Measurements from ENCODE around the gene TEKT3.

The TEKT3 gene

DNA sequence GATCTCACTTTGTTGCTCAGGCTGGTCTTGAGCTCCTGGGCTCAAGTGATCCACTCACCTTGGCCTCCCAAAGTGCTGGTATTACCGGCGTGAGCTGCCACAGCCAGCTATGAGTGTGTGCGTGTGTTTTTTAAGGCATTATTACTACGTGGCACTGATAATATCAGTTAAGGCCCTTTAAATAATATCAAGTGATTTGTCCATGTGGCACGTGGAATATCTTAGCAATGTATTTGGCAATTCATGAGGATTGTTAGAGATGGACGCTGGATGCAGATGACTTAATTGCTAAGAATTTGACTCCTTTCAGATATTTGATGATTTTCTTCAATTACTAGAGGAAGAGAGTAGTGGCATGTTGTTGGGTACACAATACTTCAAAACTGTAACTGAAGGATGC, 50.8 kb downstream of the TEKT3 start:
- no peak for DNase-seq

DNA sequence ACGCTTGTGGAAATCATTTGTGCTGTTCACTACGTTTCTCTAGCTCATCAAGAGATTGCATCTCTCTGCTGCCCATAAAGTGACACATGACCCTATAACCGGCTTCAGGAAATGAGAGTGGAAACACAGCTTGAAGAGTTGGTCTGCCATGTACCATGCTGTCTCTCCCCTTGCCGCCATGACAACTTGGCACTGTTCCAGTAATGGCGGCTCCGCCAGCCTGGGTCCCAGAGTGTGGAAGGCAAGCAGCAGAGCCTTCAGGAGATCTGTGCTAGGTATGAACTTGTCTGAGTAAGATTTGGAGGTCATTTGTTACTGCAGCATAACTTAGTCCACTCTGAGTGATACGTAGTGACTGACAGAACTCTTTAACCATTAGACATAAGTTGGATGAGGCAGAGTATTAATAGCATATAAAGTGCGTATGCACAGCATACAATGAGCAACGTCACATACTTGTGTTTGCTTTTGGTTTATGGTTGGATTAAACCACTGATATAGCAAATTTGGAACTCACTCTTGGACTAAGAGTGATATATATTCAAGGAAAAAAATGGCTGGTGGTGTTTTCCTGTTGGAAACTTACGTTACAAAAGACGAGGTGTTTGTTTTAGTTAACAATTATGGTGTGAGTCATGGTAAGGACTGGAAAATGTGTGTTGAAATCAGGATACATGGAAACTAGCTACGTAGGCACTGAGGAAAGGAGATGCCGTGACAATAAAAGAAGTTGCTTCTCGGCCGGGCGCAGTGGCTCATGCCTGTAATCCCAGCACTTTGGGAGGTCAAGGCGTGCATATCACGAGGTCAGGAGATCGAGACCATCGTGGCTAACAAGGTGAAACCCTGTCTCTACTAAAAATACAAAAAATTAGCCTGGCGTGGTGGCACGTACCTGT, 51.9 kb downstream of the TEKT3 start:
- DNase-seq = no peak

DNA sequence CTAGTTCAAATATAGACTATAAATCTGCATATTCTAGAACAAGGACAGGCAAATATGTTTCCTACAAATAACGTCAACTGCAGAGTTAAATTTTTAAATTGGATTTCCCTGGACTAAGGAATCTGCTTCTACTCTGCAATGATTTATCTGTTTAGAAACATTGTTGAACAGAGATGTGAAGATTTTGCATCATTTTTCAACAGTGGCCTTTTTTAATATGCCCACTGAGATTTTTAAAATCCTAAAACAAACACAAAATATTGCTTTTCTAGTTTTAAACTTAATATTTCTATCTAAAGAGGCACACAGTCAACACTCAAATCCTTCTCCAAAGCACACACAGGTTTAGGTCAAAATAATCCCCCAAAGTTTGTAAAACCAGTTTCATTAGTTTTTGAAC, 52.5 kb downstream of the TEKT3 start:
- no peak for DNase-seq

DNA sequence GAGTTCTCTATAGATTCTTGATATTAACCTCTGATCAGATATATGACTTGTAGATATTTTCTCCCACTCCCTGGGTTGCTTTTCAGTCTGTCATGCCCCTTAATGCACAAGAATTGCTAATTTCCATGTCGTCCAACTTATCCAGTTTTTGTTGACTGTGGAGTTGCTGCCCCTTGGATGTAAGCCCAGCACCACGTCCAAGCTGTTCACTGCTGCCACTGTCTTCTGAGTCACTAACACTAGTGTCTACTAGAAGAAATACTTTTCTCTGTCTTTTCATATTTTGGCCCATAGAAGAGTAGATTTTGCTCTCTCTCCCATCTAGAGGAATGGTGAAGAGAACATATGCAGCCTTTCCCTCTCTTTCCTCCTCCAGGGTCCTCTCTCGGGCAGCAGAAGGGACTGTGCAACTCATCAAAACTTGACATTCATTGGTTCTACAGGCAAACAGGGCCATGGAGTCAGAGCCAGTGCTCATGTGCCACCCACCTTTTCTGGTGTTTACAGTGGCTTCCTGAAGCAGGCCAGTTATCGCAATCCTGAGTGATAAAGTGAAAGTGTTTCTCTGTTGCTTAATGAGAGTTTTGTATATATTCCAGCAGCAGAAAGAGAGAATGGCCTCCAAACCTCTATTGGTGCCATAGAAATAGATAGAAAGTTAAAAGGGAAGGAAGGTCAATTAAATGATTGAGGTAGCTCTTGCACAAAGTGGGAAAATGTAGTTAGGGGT, 53.7 kb downstream of the TEKT3 start:
- DNase-seq = no peak

DNA sequence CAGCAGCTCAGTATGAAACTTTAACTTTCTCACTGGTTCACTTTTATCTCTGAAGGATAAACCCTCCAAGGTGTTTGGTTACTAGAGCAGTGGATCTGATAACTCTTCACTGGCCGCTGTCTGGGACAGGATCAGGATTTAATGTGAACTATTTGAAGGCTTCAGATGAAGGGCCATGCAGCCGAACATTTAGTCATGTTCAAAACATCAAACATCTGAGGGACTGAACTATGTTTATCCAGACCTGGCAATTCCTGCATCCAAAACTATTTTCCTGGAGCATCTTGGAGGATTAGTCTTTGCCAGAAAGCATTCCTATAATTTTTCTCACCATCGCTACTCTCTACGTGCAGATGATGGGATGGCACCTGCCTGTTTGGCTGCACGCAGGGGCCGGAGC, 55.9 kb downstream of the TEKT3 start:
- no peak for DNase-seq

DNA sequence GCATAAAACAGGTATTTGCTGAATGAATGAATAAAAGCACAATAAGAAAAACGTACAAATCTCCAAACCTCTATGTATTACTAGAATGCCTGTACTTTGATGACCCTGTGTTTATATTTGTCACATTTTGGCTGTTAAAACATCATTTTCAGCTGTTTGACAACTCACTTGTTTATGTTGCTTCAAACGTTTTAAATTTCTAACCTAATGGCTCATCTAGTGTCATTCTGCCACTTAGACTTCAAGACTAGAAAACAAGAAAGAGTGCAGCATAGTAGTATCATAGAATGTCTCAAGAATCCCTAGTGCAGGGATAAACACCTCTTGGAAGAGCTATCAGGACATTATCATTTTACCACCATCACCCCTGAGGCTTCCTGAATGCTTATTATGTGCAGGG, 56.9 kb downstream of the TEKT3 start:
- no peak for DNase-seq

DNA sequence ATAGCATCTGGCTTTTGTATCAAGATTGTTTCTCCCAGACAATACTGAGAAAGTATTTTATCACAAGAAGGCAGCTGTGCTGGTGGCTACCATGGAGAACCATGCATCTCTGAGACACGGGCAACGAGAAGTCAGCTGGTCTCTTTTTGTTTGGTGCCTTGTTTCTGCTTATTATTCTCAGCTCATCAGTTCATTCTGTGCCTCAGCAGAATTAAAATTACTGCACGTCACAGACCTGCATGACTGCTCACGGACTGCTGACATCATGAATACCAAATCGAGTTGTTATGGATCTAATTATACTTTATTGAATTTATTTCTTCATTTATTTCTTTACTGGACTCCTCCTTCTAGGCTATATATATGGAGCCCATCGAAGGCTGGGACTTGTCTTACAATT, 57.3 kb downstream of the TEKT3 start:
- no peak for DNase-seq

DNA sequence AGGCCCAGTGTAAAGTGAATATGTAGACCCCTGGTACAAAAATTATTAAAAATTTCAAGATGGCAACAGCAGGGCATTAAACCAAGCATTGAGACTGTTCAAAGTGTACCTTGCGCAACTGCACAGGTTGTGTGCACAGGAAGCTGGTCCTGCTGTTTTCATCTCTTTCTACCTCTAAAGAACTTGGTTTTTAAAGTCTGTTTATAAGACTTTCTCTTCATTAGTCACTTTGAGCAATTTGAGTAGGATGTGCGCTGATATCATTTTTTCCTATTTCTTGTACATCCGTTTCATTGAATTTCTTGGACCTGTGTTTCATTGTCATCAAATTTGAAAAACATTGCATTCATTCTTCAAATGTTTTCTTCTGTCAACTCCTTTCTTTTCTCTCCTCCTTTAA, 59.5 kb downstream of the TEKT3 start:
- DNase-seq = no peak

DNA sequence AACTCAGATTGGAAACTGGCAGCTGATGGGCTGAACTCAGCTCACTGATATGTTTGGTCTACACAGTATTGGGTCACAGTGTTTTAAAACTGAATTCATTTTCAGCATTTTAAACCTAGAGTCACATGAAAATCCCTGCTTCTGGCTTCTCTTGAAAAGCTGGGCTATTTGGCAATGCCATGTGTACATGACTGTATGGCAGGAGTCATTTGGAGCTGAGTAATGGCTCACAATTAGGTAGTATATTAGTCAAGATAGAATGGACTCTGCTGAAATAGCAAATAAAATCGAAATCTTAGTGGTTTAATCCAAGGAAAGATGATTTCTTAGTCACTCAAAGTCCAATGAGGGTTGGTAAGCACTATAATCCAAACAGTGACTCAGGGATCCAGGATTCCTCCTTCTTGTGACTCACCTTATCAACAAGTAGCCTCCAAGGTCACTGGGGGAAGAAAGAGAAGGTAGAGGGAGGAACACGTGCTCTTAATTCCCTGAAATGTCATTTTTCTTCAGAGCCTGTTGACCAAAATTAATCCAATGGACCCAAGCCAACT, 62.4 kb downstream of the TEKT3 start:
- DNase-seq = no peak

DNA sequence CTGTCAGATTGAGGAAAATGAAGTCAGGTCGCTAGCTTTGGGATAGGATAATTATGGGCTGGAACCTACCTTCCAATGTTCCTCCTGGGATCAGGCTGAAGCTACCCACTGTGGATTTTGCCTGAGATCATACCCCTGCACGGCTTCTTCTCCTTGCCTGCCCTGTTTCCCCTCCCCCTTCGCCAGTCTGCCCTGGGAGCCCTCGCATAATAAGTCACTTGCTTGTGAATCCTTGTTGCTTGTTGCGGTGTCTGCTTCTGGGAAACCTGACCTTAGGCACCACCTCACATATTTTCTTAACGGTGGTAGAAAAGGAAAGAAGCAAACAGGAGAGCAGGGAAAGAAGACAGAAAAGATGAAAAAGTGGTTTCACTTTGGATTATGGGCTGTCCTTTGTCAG, 63.0 kb downstream of the TEKT3 start:
- no peak for DNase-seq

DNA sequence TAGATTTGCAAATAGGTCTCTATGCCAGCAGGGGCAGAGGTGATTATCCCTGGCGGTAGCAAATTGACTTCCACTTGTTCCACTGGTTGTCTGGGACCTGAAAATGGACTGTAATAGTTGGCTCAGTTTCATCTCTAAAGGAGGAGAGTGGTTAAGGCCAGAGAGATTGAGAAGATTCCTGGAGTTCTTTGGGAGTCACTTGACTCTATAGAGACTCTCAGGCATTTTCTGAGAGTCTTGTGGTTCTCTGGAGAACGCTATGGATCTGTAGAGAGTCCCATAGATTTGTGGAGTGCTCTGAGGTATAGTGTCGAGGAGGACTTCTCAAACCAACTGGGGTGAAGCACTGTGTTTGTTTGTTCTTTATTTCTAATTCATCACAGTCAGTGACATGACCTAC, 67.4 kb downstream of the TEKT3 start:
- DNase-seq = no peak

DNA sequence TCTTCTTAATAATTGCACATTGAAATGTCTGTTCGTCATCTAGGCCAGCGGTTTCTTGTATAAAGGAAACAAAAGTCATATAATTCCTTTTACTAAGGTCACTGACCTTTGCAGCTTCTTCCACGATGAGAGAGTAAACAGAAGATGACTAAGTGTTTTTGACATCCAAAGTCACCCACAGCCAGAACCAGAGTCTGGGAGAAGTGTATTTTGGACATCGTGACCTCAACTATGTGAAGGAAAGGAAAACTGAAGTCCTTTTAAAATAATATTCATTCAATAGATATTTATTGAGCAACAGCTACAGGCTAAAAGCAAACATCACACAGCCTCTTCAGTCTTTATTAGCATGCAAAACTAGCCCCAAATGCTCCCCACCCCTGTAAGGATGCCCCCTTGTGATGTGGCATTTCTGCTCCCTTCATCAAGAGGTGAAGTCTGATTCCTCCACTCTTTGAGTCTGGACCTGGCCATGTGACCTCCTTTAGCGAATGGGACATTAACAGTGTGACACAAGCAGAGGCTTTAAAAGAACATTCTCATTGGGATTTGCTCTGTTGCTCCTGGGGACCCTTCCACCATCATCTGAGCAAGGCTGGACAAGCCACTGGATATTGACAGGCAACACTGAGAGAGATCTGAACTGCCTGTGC, 68.1 kb downstream of the TEKT3 start:
- DNase-seq = no peak

DNA sequence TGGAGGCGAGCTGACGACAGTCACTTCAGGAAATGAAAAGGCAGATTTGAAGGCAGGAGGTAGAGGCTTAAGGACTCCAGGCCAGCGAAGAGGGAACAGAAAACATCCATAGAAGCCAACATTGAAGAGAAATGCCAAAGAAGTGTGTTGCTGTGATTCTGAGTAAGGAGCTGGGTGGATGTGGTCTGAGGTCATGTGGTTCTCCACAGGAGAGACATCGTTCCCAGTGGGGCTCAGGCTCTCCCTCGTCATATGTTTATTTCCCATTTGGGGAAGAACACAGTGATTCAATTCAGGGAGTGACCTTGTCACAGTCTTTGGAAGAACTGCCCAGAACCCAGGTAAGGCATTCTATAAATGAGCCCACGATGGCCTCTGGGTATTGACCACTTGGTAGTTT, 69.7 kb downstream of the TEKT3 start:
- DNase-seq = no peak

DNA sequence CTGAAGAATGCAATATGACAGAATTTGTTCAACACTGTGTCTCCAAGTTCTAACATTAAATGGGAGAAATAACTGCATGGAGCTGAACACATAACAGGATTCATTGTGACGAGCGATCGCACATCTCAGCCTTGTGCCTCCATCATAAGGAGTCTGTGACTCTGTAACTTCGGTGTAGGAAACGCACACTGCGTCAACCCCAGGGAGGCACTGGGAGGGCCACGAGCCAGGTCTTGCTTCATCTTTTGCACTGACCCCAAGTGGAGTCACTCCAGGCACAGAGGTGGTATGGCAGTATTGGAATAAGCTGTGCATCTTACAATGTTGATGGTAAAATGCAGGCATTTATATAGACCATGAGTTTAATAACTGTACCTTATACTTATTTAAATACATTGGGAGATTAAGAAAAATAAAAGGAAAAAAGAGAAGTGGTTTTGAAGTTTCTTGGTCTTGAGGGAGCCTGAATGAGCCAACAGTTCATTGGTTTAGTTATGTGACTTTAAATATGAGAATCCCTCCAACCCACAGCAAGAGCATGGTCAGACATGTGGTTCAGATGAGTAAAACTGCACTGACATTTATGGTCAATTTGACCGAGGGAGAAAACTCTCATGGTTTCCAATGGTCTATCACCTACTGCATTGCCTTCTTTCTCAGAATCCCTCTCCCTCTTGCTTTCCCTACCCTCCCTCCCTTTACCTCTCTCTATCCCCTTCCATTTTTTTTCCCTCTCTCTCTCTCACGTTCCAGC, 70.6 kb downstream of the TEKT3 start:
- DNase-seq = no peak

DNA sequence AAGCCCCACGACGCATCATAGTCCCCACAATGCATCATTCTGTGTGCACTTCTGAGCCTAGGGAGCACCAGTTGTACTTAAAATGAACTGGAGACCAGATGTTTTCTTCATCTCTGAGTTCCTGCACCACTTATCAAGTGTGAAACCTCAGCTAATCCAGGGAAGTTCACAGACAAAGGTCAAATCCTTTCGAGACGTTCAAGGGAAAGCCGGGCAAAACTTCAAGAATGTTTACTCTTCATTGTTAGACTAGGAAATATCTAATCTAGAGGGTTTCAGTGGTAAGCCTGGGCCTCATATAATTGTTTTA, 71.7 kb downstream of the TEKT3 start:
- DNase-seq = no peak

DNA sequence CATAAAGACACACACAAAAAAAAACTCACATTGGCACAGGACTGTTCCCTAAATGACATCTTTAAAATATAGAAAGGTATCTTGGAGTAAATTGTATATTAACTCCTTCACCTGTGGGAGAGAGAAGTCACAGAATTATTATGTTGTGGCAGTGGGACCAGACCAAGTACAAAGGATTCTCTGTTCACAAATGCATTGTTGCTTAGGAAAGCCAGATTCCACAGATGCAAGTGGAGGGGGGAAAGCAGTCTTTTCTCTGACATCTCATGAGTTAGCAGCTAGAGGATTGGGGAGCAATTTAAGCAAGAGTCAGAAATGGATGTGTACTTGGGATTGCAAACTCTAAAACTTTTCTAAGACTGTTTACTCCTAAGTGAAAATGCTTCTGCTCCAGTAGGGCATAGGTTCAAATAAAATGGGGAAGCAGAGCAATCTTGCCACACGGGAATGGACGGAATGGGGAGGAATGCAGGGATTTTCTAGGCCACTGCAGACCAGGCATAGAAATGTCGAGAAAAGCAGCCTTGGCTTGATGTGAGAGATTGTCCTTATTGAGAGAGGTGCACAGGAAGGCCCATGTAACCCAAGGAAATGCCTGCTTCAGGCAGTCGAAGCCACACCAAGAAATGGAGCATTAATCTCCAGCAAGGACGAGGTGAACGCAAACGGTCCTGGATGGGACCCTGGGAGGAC, 72.2 kb downstream of the TEKT3 start:
- DNase-seq = no peak

DNA sequence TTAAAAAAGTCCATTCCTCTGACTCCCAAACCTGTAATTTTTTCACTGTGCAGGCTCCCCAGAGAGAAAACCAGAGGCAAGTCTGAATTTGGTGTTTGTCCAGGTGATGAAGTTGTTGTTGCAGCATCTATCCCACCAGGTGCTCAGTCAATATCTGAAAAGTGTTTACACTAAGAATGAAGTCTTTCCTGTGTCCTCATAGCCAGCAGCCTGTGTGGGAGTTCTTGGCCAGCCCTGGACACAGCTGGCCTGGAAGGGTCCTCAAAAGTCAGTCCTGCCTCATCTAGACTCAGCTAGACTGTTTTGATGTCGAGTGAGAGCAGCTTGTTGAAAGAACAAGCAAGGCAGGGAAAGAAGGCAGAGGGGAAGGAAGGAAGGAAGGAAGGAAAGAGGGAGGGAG, 72.9 kb downstream of the TEKT3 start:
- no peak for DNase-seq

DNA sequence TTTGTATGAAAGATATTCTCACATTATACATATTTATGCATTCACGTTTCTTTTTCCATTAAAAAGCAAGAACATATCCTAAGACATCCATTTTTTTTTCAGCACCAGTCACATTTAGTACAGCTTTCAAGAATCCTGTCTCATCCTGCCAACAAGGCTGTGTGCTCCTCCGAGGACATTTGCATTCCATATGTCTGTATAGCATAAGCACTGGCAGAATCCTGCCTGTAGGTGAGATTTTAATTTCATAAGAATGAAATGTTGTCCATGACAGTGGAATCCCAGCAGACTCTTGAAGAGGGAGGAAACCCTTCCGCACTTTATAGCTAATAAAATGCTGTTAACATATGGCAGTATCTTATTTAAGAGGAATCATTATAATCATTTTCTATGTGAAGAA, 73.4 kb downstream of the TEKT3 start:
- DNase-seq = no peak

DNA sequence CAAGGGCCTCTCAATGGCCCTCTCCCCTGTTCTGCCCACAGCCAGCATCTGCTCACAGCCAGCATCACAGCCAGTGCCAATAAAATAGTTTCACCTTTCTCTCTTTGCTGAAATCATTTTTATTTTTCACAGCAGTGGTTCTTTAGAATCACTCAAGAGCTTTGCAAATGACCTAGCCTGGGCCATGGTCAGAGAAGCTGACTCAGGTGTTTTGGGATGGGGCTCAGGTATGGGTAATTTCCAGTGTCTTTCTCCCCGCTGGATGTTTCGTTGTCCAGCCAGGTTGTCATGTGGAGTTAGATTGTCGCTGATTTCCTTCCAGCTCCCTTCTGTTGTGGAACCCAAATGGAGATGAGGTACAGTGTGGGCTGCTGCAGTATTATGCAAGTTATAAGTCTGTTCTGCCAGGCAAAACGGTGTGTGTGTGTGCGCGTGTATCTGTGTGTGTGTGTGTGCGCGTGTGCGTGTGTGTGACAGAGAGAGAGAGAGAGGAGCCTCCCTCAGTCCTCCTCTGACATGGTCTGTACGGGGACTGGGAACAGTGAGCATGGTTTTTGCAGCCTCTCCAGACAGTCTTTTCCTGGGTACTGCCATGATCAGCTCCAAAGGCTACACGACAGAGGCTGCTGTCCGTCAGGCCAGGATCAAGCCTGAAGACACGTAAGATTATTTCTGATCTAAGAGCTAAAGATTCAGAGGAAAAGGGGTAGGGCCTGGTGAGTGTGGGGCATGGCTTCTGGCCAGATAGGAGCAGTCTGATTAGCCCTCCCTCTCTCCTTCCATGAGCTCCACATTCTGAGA, 74.9 kb downstream of the TEKT3 start:
- DNase-seq = no peak

DNA sequence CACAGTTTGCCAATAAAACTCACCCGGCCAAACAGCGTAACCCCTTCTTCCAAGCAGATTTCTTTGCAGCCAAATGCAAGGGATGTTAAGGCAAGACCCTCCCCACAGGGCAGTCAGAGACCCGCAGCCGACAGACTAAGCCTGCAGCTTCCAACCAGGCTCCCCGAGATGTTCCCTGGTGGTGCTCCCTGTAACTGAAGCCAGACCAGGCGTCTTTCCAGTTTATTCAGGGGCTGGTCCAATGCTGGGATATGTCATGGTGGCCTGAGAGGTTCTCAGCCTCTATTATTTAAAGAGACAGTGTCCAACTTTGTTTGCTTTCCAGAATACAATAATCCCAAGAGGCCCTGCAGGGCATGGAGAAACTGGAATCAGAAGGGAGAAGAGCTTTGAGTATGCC, 76.3 kb downstream of the TEKT3 start, which contains the start of gene PMP22:
TSS of gene PMP22 (minus strand) at position 196 of the 400 bp plus-strand sequence. CDS start 4,599 bp downstream, outside the sequence.
- no peak for DNase-seq

DNA sequence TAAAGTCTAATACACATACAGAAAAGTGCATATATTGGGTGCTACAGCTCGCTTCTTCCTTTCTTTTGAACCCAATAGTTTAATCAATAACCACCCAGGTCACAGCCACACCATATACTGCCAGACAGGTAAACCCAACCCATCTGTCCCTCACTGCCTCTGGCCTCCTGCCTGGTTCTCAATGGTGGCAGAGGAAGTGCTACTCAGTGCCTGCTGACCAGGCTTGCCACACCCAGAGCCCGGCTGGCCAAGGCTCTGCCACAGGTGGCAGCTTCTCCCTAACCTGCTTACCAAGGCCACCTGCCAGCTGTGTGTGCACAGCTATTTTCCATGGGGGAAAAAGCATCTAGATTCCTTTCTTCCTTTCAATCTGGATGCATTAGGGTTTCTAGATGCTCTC, 76.9 kb downstream of the TEKT3 start:
- no peak for DNase-seq
